Left colon (tissue), 2 donors: Measurements from ENCODE around the gene ACSS3. TPM values are rescaled to one million over a fixed set of nuclear protein-coding genes. Genes with fewer than 3 reads are reported as not detected.

ENCODE experiments used
- microRNA-seq, 2 donors: library from miRNA; unstranded; fragments of <30 nt; microRNA quantifications; one replicate each; pipeline versions ENCODE4 v1.1.0 to v1.2.0, GENCODE V29; 2020
- total RNA-seq, 2 donors: library from RNA; stranded (reverse); fragmentation: NEBNext Ultra II Directional; extraction: Animal tissue kit (Norgen Biotek cat#: 25700); gene quantifications; one replicate each; pipeline ENCODE4 v1.2.1, GENCODE V29; 2021
- donor health status: DM: no; HTN: no; CAD: no.
- donor health status: DM: yes; HTN: yes; CAD: no.

Gene ACSS3
- total RNA-seq, 2 donors from 2014 or later = 1.4 to 2.0 TPM

Small RNA genes within 50 kb of the gene (microRNA-seq; reads per million reads assigned to microRNA genes)
- 0 reads per million in 2 donors for gene MIR4699

Other genes with a start within 250 kb of the ACSS3 start
- gene LIN7A, start 140.1 kb upstream of the ACSS3 start, total RNA-seq = 1 to 10 TPM in 1 of 2 donors, under 1 TPM in 1; 0.61 to 2.6 TPM